ENCODE measurements around the gene SMYD5. TPM values are rescaled to one million over a fixed set of nuclear protein-coding genes. Genes with fewer than 3 reads are reported as not detected.
A peak's percentile ranks its signal among the peaks of the same experiment; 100 is the strongest.

SMYD5 gene
- total RNA-seq, 1 donor from 2014 or later = 10.1 TPM

GRCh38 chr2:73203055-73203681, 10.9 kb upstream of the SMYD5 start:
- TF ChIP-seq CTCF (IDR thresholded peaks at IDR 0.05) = no peak
- no peak for DNase-seq (ENCODE audit: low spot score in 2 of 2)
- peaks cover 19% of the 10 kb centered on the region for H3K27me3 ChIP-seq
- peak overlapping the region; percentile 38 to 58 for H3K4me3 ChIP-seq
- peaks cover 0 to 7% of the 10 kb centered on the region in 2 donors for H3K4me1 ChIP-seq
- intact Hi-C loops (cut with DNase I) = no loop called here
- no peak overlapping the region for H3K27ac ChIP-seq
- no peaks in the 10 kb centered on the region for H3K9me3 ChIP-seq
- H3K36me3 ChIP-seq = no peaks in the 10 kb centered on the region

DNA sequence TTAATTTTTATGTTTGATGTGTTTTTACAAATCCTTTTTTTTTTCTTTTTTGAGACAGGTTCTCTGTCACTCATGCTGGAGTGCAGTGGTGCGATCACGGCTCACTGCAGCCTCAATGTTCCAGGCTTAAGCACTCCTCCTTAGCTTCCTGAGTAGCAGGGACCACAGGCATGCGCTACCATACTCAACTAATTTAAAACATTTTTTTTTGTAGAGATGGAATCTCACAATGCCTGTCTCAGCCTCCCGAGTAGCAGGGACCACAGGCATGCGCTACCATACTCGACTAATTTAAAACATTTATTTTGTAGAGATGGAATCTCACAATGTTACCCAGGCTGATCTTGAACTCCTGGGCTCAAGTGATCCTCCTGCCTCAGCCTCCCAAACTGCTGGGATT, 8.4 kb upstream of the SMYD5 start:
- TF ChIP-seq CTCF (IDR thresholded peaks at IDR 0.05) = no peak
- peaks cover 19% of the 10 kb centered on the region for H3K27me3 ChIP-seq
- no peak overlapping the region for H3K27ac ChIP-seq
- H3K4me3 ChIP-seq = no peak overlapping the region
- no peaks in the 10 kb centered on the region for H3K36me3 ChIP-seq
- DNase-seq (ENCODE audit: low spot score in 2 of 2) = no peak
- intact Hi-C loops (cut with DNase I) = no loop called here
- no peaks in the 10 kb centered on the region for H3K9me3 ChIP-seq
- H3K4me1 ChIP-seq = peaks cover 0 to 7% of the 10 kb centered on the region in 2 donors

GRCh38 chr2:73208258-73208657, 5.8 kb upstream of the SMYD5 start:
- intact Hi-C loops (cut with DNase I) = no loop called here
- Histone ChIP-seq H3K27me3 (no peaks in the 10 kb centered on the region), H3K27ac (no peak overlapping the region), H3K4me3 (no peak overlapping the region), H3K4me1 (peaks cover 0 to 10% of the 10 kb centered on the region in 2 donors), H3K9me3 (no peaks in the 10 kb centered on the region), H3K36me3 (no peaks in the 10 kb centered on the region)
- DNase-seq (ENCODE audit: low spot score in 2 of 2) = no peak
- no peak for TF ChIP-seq CTCF (IDR thresholded peaks at IDR 0.05)

GRCh38 chr2:73210019-73210418, 4.0 kb upstream of the SMYD5 start:
- no peak for TF ChIP-seq CTCF (IDR thresholded peaks at IDR 0.05)
- Histone ChIP-seq H3K4me1 (peaks cover 0 to 17% of the 10 kb centered on the region in 2 donors), H3K9me3 (no peaks in the 10 kb centered on the region), H3K27me3 (no peaks in the 10 kb centered on the region), H3K36me3 (no peaks in the 10 kb centered on the region), H3K4me3 (no peak overlapping the region), H3K27ac (no peak overlapping the region)
- intact Hi-C loops (cut with DNase I) = loop anchor here (5.0 to 10.0 kb wide), 4 partner anchors 48 to 385 kb away; partner anchors contain the start of genes EXOC6B and RAB11FIP5
- DNase-seq (ENCODE audit: low spot score in 2 of 2) = no peak

DNA sequence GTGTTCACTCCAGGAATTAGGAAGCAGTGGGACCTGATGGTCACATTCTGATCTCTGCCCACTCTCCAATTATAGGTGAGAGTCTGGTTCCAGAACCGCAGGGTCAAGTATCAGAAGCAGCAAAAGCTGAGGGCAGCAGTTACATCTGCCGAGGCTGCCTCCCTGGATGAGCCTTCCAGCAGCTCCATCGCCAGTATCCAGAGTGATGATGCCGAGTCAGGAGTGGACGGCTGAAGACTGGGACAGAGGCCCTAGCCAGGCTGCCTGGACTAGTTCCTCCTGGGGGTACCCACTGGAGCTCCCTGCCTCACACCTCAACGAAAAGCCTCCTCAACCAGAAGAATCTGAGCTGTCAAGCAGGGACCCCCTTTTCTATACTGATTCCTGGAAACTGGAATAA, 3.3 kb upstream of the SMYD5 start:
- H3K9me3 ChIP-seq = no peaks in the 10 kb centered on the region
- H3K4me1 ChIP-seq = peaks cover 0 to 20% of the 10 kb centered on the region in 2 donors
- no peak overlapping the region for H3K4me3 ChIP-seq
- no peak for DNase-seq (ENCODE audit: low spot score in 2 of 2)
- no peak for TF ChIP-seq CTCF (IDR thresholded peaks at IDR 0.05)
- H3K27me3 ChIP-seq = no peaks in the 10 kb centered on the region
- no peak overlapping the region for H3K27ac ChIP-seq
- H3K36me3 ChIP-seq = no peaks in the 10 kb centered on the region
- intact Hi-C loops (cut with DNase I) = loop anchor here (5.0 to 10.0 kb wide), 4 partner anchors 48 to 386 kb away; partner anchors contain the start of genes EXOC6B and RAB11FIP5
